ENCODE results near the gene TOMM6. TPM values are rescaled to one million over a fixed set of nuclear protein-coding genes. Genes with fewer than 3 reads are reported as not detected.

TOMM6 gene
- total RNA-seq, 1 experiment from 2014 or later = 292 TPM

DNA sequence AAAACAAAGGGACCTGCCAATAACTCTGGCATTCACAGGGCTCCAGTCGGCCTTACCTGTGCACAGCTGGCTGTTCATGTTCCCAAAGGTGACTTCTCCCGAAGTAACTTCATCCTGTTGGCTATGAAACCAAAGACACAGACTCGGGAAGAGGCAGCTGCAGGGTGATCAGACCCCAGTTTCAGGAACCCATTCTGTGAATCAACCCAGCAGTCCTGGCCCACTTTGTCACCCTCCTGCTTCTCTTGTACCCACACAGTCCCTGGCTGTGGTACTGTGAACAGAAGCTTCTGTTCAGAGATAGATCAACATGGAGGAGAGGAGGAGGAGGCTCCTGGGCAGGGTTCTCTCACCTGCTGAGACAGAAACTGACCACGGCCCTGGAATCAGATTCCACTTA is 31.6 kb upstream of the TOMM6 start:
- no peak for TF ChIP-seq ZBTB33 (IDR thresholded peaks at IDR 0.05; ENCODE audit: extremely low read depth, insufficient replicate concordance, low read length)
- TF ChIP-seq EGR1 (IDR thresholded peaks at IDR 0.05; ENCODE audit: low read depth) = no peak
- no peak for TF ChIP-seq POLR2AphosphoS5 (IDR thresholded peaks at IDR 0.05; ENCODE audit: low read depth, low read length)
- TF ChIP-seq, protein P1, sequence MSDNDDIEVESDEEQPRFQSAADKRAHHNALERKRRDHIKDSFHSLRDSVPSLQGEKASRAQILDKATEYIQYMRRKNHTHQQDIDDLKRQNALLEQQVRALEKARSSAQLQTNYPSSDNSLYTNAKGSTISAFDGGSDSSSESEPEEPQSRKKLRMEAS (IDR thresholded peaks at IDR 0.05) = no peak
- TF ChIP-seq TCF7L2 (IDR thresholded peaks at IDR 0.05; ENCODE audit: borderline replicate concordance, extremely low read depth, insufficient read depth, insufficient read length) = no peak
- no peak for TF ChIP-seq RAD21 (IDR thresholded peaks at IDR 0.05; ENCODE audit: low read depth)
- no peak for TF ChIP-seq EZH2phosphoT487 (IDR thresholded peaks at IDR 0.05; ENCODE audit: borderline replicate concordance)
- TF ChIP-seq FOSL1 (IDR thresholded peaks at IDR 0.05; ENCODE audit: low read depth) = no peak
- TF ChIP-seq SP1 (IDR thresholded peaks at IDR 0.05; ENCODE audit: low read depth) = no peak
- no peak for TF ChIP-seq POLR2A (IDR thresholded peaks at IDR 0.05; ENCODE audit: borderline replicate concordance, extremely low read depth, insufficient read depth, insufficient read length)
- TF ChIP-seq, protein P2, sequence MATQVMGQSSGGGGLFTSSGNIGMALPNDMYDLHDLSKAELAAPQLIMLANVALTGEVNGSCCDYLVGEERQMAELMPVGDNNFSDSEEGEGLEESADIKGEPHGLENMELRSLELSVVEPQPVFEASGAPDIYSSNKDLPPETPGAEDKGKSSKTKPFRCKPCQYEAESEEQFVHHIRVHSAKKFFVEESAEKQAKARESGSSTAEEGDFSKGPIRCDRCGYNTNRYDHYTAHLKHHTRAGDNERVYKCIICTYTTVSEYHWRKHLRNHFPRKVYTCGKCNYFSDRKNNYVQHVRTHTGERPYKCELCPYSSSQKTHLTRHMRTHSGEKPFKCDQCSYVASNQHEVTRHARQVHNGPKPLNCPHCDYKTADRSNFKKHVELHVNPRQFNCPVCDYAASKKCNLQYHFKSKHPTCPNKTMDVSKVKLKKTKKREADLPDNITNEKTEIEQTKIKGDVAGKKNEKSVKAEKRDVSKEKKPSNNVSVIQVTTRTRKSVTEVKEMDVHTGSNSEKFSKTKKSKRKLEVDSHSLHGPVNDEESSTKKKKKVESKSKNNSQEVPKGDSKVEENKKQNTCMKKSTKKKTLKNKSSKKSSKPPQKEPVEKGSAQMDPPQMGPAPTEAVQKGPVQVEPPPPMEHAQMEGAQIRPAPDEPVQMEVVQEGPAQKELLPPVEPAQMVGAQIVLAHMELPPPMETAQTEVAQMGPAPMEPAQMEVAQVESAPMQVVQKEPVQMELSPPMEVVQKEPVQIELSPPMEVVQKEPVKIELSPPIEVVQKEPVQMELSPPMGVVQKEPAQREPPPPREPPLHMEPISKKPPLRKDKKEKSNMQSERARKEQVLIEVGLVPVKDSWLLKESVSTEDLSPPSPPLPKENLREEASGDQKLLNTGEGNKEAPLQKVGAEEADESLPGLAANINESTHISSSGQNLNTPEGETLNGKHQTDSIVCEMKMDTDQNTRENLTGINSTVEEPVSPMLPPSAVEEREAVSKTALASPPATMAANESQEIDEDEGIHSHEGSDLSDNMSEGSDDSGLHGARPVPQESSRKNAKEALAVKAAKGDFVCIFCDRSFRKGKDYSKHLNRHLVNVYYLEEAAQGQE (IDR thresholded peaks at IDR 0.05; ENCODE audit: low read depth) = no peak
- no peak for TF ChIP-seq ELF1 (IDR thresholded peaks at IDR 0.05; ENCODE audit: borderline replicate concordance, low read depth)
- no peak for TF ChIP-seq CBX3 (IDR thresholded peaks at IDR 0.05; ENCODE audit: low read depth)
- TF ChIP-seq EZH2 (IDR thresholded peaks at IDR 0.05) = no peak
- no peak for TF ChIP-seq SRF (IDR thresholded peaks at IDR 0.05; ENCODE audit: low read depth)
- TF ChIP-seq SIN3A (IDR thresholded peaks at IDR 0.05; ENCODE audit: low read depth) = no peak
- Histone ChIP-seq H2AFZ (ENCODE audit: low read depth, low read length, poor library complexity, severe bottlenecking) (no peak overlapping the region), H3K27ac (ENCODE audit: low read depth, low read length) (no peak overlapping the region), H3K79me2 (ENCODE audit: insufficient read depth, low read length) (no peaks in the 10 kb centered on the region), H3K27me3 (ENCODE audit: insufficient read depth, low read length) (no peaks in the 10 kb centered on the region), H3K9ac (ENCODE audit: low read length) (no peak overlapping the region), H3K36me3 (ENCODE audit: control insufficient read depth in 1 of 2, insufficient read depth in 2 of 2, low read length in 2 of 2) (no peaks in the 10 kb centered on the region), H3K9me3 (ENCODE audit: control insufficient read depth in 1 of 2, insufficient read depth in 1 of 2, low read depth in 1 of 2, low read length in 2 of 2) (no peaks in the 10 kb centered on the region), H4K20me1 (ENCODE audit: insufficient read depth) (no peaks in the 10 kb centered on the region), H3K4me1 (ENCODE audit: control insufficient read depth in 1 of 2, insufficient read depth in 2 of 2, low read length in 2 of 2) (peaks cover 0 to 3% of the 10 kb centered on the region in 2 experiments; a peak in 1 of 4 replicates), H3K9me2 (ENCODE audit: insufficient read depth) (no peaks in the 10 kb centered on the region), H3K4me3 (replicated peaks in 1 of 2; ENCODE audit: low read depth in 1 of 2, low read length in 2 of 2) (no peak overlapping the region), H3K4me2 (ENCODE audit: low read length) (no peak overlapping the region)
- ChIA-PET POLR2A (no interaction called here), CTCF (no interaction called here), RAD21 (ENCODE audit: low non-redundant PET in 1 of 2, low total read pairs in 2 of 2, uncharacterized antibody in 2 of 2, unreplicated experiment in 2 of 2) (no interaction called here)
- DNase-seq (ENCODE audit: low read depth, low spot score) (no peak), ATAC-seq (no peak)
- BruUV-seq (replicated peaks) = no TSS peak
- intact Hi-C loops (cut with micrococcal nuclease) = no loop called here
